Heart right ventricle (tissue), 16 donors: Measurements from ENCODE around the gene GALNS. TPM values are rescaled to one million over a fixed set of nuclear protein-coding genes. Genes with fewer than 3 reads are reported as not detected.
"Not testable (repeated sequence)": the region's sequence is repeated elsewhere in the genome, so short reads cannot be mapped to it uniquely, and the experiment has no call there.

ENCODE experiments used
- ATAC-seq, 8 donors: fragments of 200-7000 bp; cut with Tn5 transposase; one replicate each; pipeline ENCODE4 v1.9.1; 2020; ENCODE audit warnings: mild to moderate bottlenecking in 8 of 8, moderate library complexity in 8 of 8, moderate number of reproducible peaks in 1 of 8
- DNase-seq, 2 donors: peaks; one replicate each; pipeline ENCODE4 v3.0.0-alpha.2; 2020
- H3K27ac ChIP-seq, 10 donors: fragments of 200-600 bp; sonication (generic) in 2 of 10; one replicate each; pipeline versions ENCODE4 v1.5.0 to v1.8.0; 2020 to 2022; ENCODE audit warnings: mild to moderate bottlenecking in 3 of 10
- H3K27me3 ChIP-seq, 7 donors: fragments of 200-600 bp; one replicate each; pipeline ENCODE4 v1.8.0; 2021 to 2022; ENCODE audit warnings: mild to moderate bottlenecking in 2 of 7
- H3K36me3 ChIP-seq, 9 donors: fragments of 200-600 bp; sonication (generic) in 1 of 9; one replicate each; pipeline versions ENCODE4 v1.5.0 to v1.8.0; 2020 to 2022; ENCODE audit warnings: mild to moderate bottlenecking in 2 of 9
- H3K4me1 ChIP-seq, 9 donors: fragments of 200-600 bp; sonication (generic) in 1 of 9; one replicate each; pipeline versions ENCODE4 v1.5.0 to v1.8.0; 2020 to 2022; ENCODE audit warnings: mild to moderate bottlenecking in 4 of 9
- H3K4me3 ChIP-seq, 10 donors: fragments of 200-600 bp; sonication (generic) in 2 of 10; one replicate each; pipeline versions ENCODE4 v1.5.0 to v1.8.0; 2020 to 2022; ENCODE audit warnings: mild to moderate bottlenecking in 7 of 10, moderate library complexity in 2 of 10
- H3K9me3 ChIP-seq, 11 donors: fragments of 200-600 bp in 10 of 11; sonication (generic) in 2 of 11; one replicate each; pipeline versions ENCODE4 v1.5.0 to v1.8.0; 2013 to 2022; ENCODE audit warnings: mild to moderate bottlenecking in 2 of 11, control low read depth in 1 of 11, moderate library complexity in 1 of 11
- CTCF ChIP-seq, 9 donors: fragments of 200-600 bp; sonication (generic) in 2 of 9; IDR thresholded peaks; one replicate each; pipeline versions ENCODE4 v1.5.0 to v1.8.0; 2021 to 2022; ENCODE audit warnings: antibody characterized with exemption in 9 of 9, mild to moderate bottlenecking in 5 of 9, moderate library complexity in 1 of 9
- WGBS, 2 donors: extraction: QIAGEN DNeasy Blood & Tissue Kit; methylation state at CpG; one replicate each; pipeline ENCODE4 v1.1.7; 2013; ENCODE audit warnings: inconsistent platforms in 1 of 2; 5-methylcytosine and 5-hydroxymethylcytosine counted together
- intact Hi-C, 10 donors: fragments of 100-400 bp; cut with DNase I; formaldehyde crosslinking; loops; one replicate each; pipeline versions ENCODE4 v1.11.1 to v1.14.2; 2022
- polyA plus RNA-seq, 2 donors: library from polyadenylated mRNA; stranded (reverse); fragments of 200-250 nt; gene quantifications; one replicate each; pipeline ENCODE4 v1.2.3, GENCODE V29; 2013
- total RNA-seq, 10 donors: library from RNA; stranded (reverse); fragmentation: NEBNext Ultra II Directional in 3 of 10; extraction: Animal tissue kit (Norgen Biotek cat#: 25700) in 3 of 10; gene quantifications; one replicate each; pipeline versions ENCODE4 v1.2.1 to v1.2.4, GENCODE V29; 2021 to 2023
- donor health status: Arrhythmogenic right ventricular cardiomyopathy.
- donor health status: ischemic (EF 13 %, LVEDD 7.1; RV severe dilation, severe dysfunction).
- donor health status: healthy with polysubstance abuse.
- donor health status: DM: no; HTN: yes; CAD: no.
- donor health status: DM: no; HTN: no; CAD: no.
- donor health status: ischemic (EF 25% LVEDD 6.9; RV normal size, moderate dysfunction).
- donor health status: ischemic (EF 25% LVEDD 5.7; RV mildly dilated, moderate dysfunction).
- donor health status: healthy.
- donor health status: DM: yes; HTN: yes; CAD: no.
- donor health status: Ischemic cardiomyopathy.
- donor health status: ischemic (EF 35%, LVEDD 5.7; RV mildly dilated, moderate dysfunction).
- donor health status: nonischemic (EF 11% LVEDD 7.7; RV severe dilation, severe dysfunction).
- donor health status: DM: yes; HTN: yes; CAD: no.
- donor health status: PGD.
- donor health status: ischemic (EF 29% LVEDD 5.4; RV normal size, mild dysfunction).
- donor health status: nonischemic (EF 23%, LVEDD 6.1; RV moderate dilation, normal function).

GALNS gene
- total and polyA plus RNA-seq, 12 donors, result 11.5 to 18.7 (median 13.8) TPM

- H3K36me3 ChIP-seq, result peaks cover 0 to 56% (median 0%) of the 10 kb centered on the region in 9 donors
- ATAC-seq (no peak), DNase-seq (no peak)
- H3K4me1 ChIP-seq, result no peaks in the 10 kb centered on the region
- no peaks in the 10 kb centered on the region for H3K27me3 ChIP-seq
- intact Hi-C loops, result loop anchor here in 1 of 10 donors (5.0 kb wide), 1 partner anchor 920 kb away; no protein-coding TSS in a partner anchor
- 93 to 94% methylated on average over 21 of the region's 21 CpGs for WGBS, 2 donors
- TF ChIP-seq CTCF (IDR thresholded peaks at IDR 0.05), result no peak
- H3K27ac ChIP-seq, result no peak overlapping the region
- H3K9me3 ChIP-seq, result no peaks in the 10 kb centered on the region
- no peak overlapping the region for H3K4me3 ChIP-seq
Measured at GRCh38 chr16:88827727-88828126, 29.0 kb downstream of the GALNS start.

GRCh38 chr16:88826070-88826840 lies 30.5 kb downstream of the GALNS start:
- TF ChIP-seq CTCF (IDR thresholded peaks at IDR 0.05), result no peak
- H3K27ac ChIP-seq, result no peak overlapping the region
- intact Hi-C loops, result loop anchor here in 1 of 10 donors (5.0 kb wide), 1 partner anchor 921 kb away; no protein-coding TSS in a partner anchor
- WGBS, 2 donors, result 95 to 96% methylated on average over 26 of the region's 26 CpGs
- no peaks in the 10 kb centered on the region for H3K27me3 ChIP-seq
- H3K36me3 ChIP-seq, result peaks cover 0 to 71% (median 7%) of the 10 kb centered on the region in 9 donors
- no peak for DNase-seq
- H3K4me3 ChIP-seq, result no peak overlapping the region
- H3K9me3 ChIP-seq, result no peaks in the 10 kb centered on the region
- H3K4me1 ChIP-seq, result no peaks in the 10 kb centered on the region
- ATAC-seq, result no peak

- 83 to 97% methylated on average over 7 to 12 of the region's 12 CpGs for WGBS, 2 donors
- H3K4me1 ChIP-seq, result no peaks in the 10 kb centered on the region
- H3K4me3 ChIP-seq, result no peak overlapping the region
- H3K27ac ChIP-seq, result no peak overlapping the region
- ATAC-seq (no peak), DNase-seq (no peak)
- TF ChIP-seq CTCF (IDR thresholded peaks at IDR 0.05), result no peak
- intact Hi-C loops, result loop anchor here in 1 of 10 donors (5.0 kb wide), 1 partner anchor 922 kb away; no protein-coding TSS in a partner anchor
- no peaks in the 10 kb centered on the region for H3K9me3 ChIP-seq
- peaks cover 0 to 71% (median 7%) of the 10 kb centered on the region in 9 donors for H3K36me3 ChIP-seq
- no peaks in the 10 kb centered on the region for H3K27me3 ChIP-seq
Measured at GRCh38 chr16:88825146-88825545, 31.6 kb downstream of the GALNS start.

- H3K36me3 ChIP-seq, result peaks cover 0 to 70% (median 7%) of the 10 kb centered on the region in 9 donors
- no peak for ATAC-seq
Measured at GRCh38 chr16:88824256-88825077, 32.3 kb downstream of the GALNS start.

GRCh38 chr16:88823646-88824045 lies 33.1 kb downstream of the GALNS start:
- H3K27me3 ChIP-seq, H3K4me1 ChIP-seq, H3K27ac ChIP-seq, H3K4me3 ChIP-seq, ATAC-seq, DNase-seq, intact Hi-C loops, H3K9me3 ChIP-seq: not testable (repeated sequence)
- H3K36me3 ChIP-seq, result peaks cover 0 to 68% (median 7%) of the 10 kb centered on the region in 9 donors
- WGBS, 2 donors, result 99% methylated on average over 21 to 28 of the region's 31 CpGs

More at GRCh38 chr16:88824256-88825077, 32.3 kb downstream of the GALNS start:
- no peak for TF ChIP-seq CTCF (IDR thresholded peaks at IDR 0.05)
- Histone ChIP-seq H3K9me3 (no peaks in the 10 kb centered on the region), H3K27ac (no peak overlapping the region), H3K4me3 (no peak overlapping the region), H3K4me1 (no peaks in the 10 kb centered on the region), H3K27me3 (no peaks in the 10 kb centered on the region)
- DNase-seq, result no peak
- WGBS, 2 donors, result 85 to 88% methylated on average over 31 to 33 of the region's 33 CpGs
- intact Hi-C loops, result loop anchor here in 1 of 10 donors (5.0 kb wide), 1 partner anchor 923 kb away; no protein-coding TSS in a partner anchor
